ENCODE data around the gene KCND3. TPM values are rescaled to one million over a fixed set of nuclear protein-coding genes. Genes with fewer than 3 reads are reported as not detected.

The KCND3 gene
- total and polyA plus RNA-seq, 2 of the 4 experiments (the other 2 are of a cell fraction), result under 0.01 to 0.03 TPM

DNA sequence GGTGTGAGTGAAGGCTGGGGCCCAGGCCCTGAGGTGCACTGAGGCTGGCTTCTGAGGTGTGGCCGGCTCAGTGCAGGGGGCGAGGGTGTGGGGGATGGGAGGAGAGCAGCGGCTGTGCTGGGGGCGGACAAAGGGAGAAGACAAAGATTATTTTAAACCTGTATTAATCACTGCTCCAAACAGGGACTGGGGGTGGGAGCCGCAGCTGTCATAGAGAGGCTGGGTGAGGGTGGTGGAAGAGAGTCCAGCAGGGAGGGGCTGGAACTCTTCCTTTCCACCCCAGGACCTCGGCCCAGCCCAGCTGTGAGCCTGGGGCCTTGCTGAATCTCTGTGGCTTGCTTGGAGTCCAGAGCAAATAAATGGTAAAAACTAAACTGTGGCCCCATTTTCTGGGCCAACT lies 106.9 kb downstream of the KCND3 start:
- DNase-seq (no peak), ATAC-seq (ENCODE audit: low read depth) (no peak)
- no peak overlapping the region for H4K8ac ChIP-seq (ENCODE audit: low read depth in 2 of 2, low read length in 2 of 2)
- no peaks in the 10 kb centered on the region for H4K20me1 ChIP-seq (ENCODE audit: insufficient read depth, low read length)
- POLR2A ChIA-PET (ENCODE audit: unreplicated experiment), result no interaction called here
- H3K14ac ChIP-seq (replicated peaks; ENCODE audit: low read depth, low read length), result no peak overlapping the region
- no peak overlapping the region for H3K56ac ChIP-seq (ENCODE audit: extremely low read depth, insufficient read depth, low read length)
- H3K18ac ChIP-seq (ENCODE audit: low read depth, low read length), result no peak overlapping the region
- no peak overlapping the region for H2BK20ac ChIP-seq (ENCODE audit: low read depth, low read length)
- peaks cover 15% of the 10 kb centered on the region for H3K4me1 ChIP-seq (ENCODE audit: control insufficient read depth, insufficient read depth, low read length)
- no peak overlapping the region; the same call in 2 of the 3 replicates for H2BK15ac ChIP-seq (ENCODE audit: low read depth, low read length)
- WGBS, 2 experiments (ENCODE audit: extremely low coverage in 2 of 2, insufficient read length in 1 of 2), result 40% methylated on average over 1 of the region's 6 CpGs; no CpG with 5 or more reads in 1 of the 2 experiments
- H3K9me3 ChIP-seq (ENCODE audit: control insufficient read depth, insufficient read depth, low read length), result no peaks in the 10 kb centered on the region
- H2BK120ac ChIP-seq (ENCODE audit: low read depth, low read length), result no peak overlapping the region
- intact Hi-C loops (cut with micrococcal nuclease) (no loop called here), in situ Hi-C loops (cut with MboI; ENCODE audit: low sequenced_read_pairs) (no loop called here), dilution Hi-C loops (cut with HindIII; ENCODE audit: low sequenced_read_pairs, unreplicated experiment) (no loop called here)
- no peak overlapping the region for H2BK5ac ChIP-seq (ENCODE audit: low read depth, low read length, poor library complexity, severe bottlenecking)
- no peak overlapping the region for H3K4me2 ChIP-seq (ENCODE audit: low read depth, low read length)
- H3K27ac ChIP-seq (ENCODE audit: insufficient read depth, low read length), result no peak overlapping the region
- H4K91ac ChIP-seq (ENCODE audit: insufficient read depth, low read depth, low read length), result peak overlapping the region; percentile 11; the same call in 1 of the 2 replicates
- peak overlapping the region; percentile 32; the same call in 1 of the 2 replicates for H3K4ac ChIP-seq (ENCODE audit: low read depth, low read length)
- TF ChIP-seq, protein P1, sequence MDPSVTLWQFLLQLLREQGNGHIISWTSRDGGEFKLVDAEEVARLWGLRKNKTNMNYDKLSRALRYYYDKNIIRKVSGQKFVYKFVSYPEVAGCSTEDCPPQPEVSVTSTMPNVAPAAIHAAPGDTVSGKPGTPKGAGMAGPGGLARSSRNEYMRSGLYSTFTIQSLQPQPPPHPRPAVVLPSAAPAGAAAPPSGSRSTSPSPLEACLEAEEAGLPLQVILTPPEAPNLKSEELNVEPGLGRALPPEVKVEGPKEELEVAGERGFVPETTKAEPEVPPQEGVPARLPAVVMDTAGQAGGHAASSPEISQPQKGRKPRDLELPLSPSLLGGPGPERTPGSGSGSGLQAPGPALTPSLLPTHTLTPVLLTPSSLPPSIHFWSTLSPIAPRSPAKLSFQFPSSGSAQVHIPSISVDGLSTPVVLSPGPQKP (IDR thresholded peaks at IDR 0.05; ENCODE audit: borderline replicate concordance, low read depth, low read length), result no peak
- no peak for TF ChIP-seq NFE2L2 (IDR thresholded peaks at IDR 0.05; ENCODE audit: low read depth, low read length)
- no peak for TF ChIP-seq MXI1 (IDR thresholded peaks at IDR 0.05; ENCODE audit: borderline replicate concordance, low read depth, low read length)
- TF ChIP-seq CHD1 (IDR thresholded peaks at IDR 0.05; ENCODE audit: low read depth, low read length), result no peak
- TF ChIP-seq FOS (IDR thresholded peaks at IDR 0.05; ENCODE audit: low read depth, low read length), result no peak
- no peak for TF ChIP-seq BHLHE40 (IDR thresholded peaks at IDR 0.05; ENCODE audit: low read depth, low read length)
- no peak for TF ChIP-seq RFX5 (IDR thresholded peaks at IDR 0.05; ENCODE audit: low read depth, low read length)
- TF ChIP-seq MAFK (IDR thresholded peaks at IDR 0.05; ENCODE audit: low read depth, low read length), result no peak
- TF ChIP-seq POLR2A (IDR thresholded peaks at IDR 0.05; ENCODE audit: low read depth, low read length), result no peak
- TF ChIP-seq RAD21 (IDR thresholded peaks at IDR 0.05; ENCODE audit: low read length), result no peak
- no peak for TF ChIP-seq SMC3 (IDR thresholded peaks at IDR 0.05; ENCODE audit: low read depth, low read length)
- TF ChIP-seq, protein P2, sequence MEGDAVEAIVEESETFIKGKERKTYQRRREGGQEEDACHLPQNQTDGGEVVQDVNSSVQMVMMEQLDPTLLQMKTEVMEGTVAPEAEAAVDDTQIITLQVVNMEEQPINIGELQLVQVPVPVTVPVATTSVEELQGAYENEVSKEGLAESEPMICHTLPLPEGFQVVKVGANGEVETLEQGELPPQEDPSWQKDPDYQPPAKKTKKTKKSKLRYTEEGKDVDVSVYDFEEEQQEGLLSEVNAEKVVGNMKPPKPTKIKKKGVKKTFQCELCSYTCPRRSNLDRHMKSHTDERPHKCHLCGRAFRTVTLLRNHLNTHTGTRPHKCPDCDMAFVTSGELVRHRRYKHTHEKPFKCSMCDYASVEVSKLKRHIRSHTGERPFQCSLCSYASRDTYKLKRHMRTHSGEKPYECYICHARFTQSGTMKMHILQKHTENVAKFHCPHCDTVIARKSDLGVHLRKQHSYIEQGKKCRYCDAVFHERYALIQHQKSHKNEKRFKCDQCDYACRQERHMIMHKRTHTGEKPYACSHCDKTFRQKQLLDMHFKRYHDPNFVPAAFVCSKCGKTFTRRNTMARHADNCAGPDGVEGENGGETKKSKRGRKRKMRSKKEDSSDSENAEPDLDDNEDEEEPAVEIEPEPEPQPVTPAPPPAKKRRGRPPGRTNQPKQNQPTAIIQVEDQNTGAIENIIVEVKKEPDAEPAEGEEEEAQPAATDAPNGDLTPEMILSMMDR (conservative IDR thresholded peaks at IDR 0.05; ENCODE audit: low read depth, low read length), result no peak
- no peak for TF ChIP-seq MAZ (IDR thresholded peaks at IDR 0.05; ENCODE audit: borderline replicate concordance, low read depth, low read length)
- TF ChIP-seq CEBPB (IDR thresholded peaks at IDR 0.05; ENCODE audit: low read depth, low read length), result no peak
- no peak for TF ChIP-seq RCOR1 (IDR thresholded peaks at IDR 0.05; ENCODE audit: insufficient replicate concordance, low read length)
- TF ChIP-seq, protein P3, sequence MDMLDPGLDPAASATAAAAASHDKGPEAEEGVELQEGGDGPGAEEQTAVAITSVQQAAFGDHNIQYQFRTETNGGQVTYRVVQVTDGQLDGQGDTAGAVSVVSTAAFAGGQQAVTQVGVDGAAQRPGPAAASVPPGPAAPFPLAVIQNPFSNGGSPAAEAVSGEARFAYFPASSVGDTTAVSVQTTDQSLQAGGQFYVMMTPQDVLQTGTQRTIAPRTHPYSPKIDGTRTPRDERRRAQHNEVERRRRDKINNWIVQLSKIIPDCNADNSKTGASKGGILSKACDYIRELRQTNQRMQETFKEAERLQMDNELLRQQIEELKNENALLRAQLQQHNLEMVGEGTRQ (IDR thresholded peaks at IDR 0.05; ENCODE audit: low read depth, low read length), result no peak
- no TSS peak for BruUV-seq (replicated peaks)
- H3K27me3 ChIP-seq (ENCODE audit: control insufficient read depth, insufficient read depth, low read length), result peaks cover 6% of the 10 kb centered on the region; the same call in 1 of the 2 replicates
- no peak overlapping the region for H2AK5ac ChIP-seq (ENCODE audit: low read depth, low read length)
- H2AFZ ChIP-seq (replicated peaks; ENCODE audit: low read length, poor library complexity), result peak overlapping the region; percentile 47
- no peak overlapping the region for H3K9ac ChIP-seq (ENCODE audit: low read depth, low read length)
- no peak overlapping the region for H3K23ac ChIP-seq (ENCODE audit: low read depth, low read length)
- no peak overlapping the region for H4K5ac ChIP-seq (ENCODE audit: low read depth, low read length)
- peaks cover 5% of the 10 kb centered on the region; the same call in 1 of the 2 replicates for H3K9me1 ChIP-seq (ENCODE audit: insufficient read depth, low read length)
- CTCF ChIA-PET, result no interaction called here
- H3K36me3 ChIP-seq (ENCODE audit: control insufficient read depth, insufficient read depth, low read length), result no peaks in the 10 kb centered on the region
- H3K79me1 ChIP-seq (ENCODE audit: low read depth in 1 of 2, low read length in 2 of 2), result no peaks in the 10 kb centered on the region
- H2AK9ac ChIP-seq (replicated peaks; ENCODE audit: low read depth, low read length, poor library complexity), result no peak overlapping the region
- H3K4me3 ChIP-seq (ENCODE audit: insufficient read depth, low read depth, low read length), result no peak overlapping the region

Data from IMR-90 (cell line).